Activated CD4-positive, alpha-beta T cell treated with anti-CD3 and anti-CD28 coated beads, Interleukin-2, amount 10 ng/mL, durations not matched to agents 7 days and 5 days (primary cell): ENCODE measurements around the gene FLACC1. TPM values are rescaled to one million over a fixed set of nuclear protein-coding genes. Genes with fewer than 3 reads are reported as not detected.

Experiments
- CTCF ChIA-PET: fragments of 350-600 bp; sonication (Branson Sonifier 250); formaldehyde crosslinking; loops from one replicate; lab custom pipeline; 2021; ENCODE audit warnings: antibody characterized with exemption; lab: Charles Lee
- POLR2A ChIA-PET: fragments of 350-600 bp; sonication (Branson Sonifier 250); formaldehyde crosslinking; loops from one replicate; lab custom pipeline; 2021; ENCODE audit warnings: antibody characterized with exemption; lab: Charles Lee
- DNase-seq: peaks from one replicate; pipeline ENCODE4 v3.0.0-alpha.2; 2020
- H3K27ac Mint-ChIP-seq: one replicate; pipeline ENCODE4 v1.8.0; 2021; ENCODE audit warnings: mild to moderate bottlenecking, moderate library complexity, mixed read lengths
- H3K27me3 Mint-ChIP-seq: one replicate; pipeline ENCODE4 v1.8.0; 2021; ENCODE audit warnings: mixed read lengths
- H3K36me3 Mint-ChIP-seq: one replicate; pipeline ENCODE4 v1.8.0; 2021; ENCODE audit warnings: low read depth, mixed read lengths
- H3K4me1 Mint-ChIP-seq: one replicate; pipeline ENCODE4 v1.8.0; 2021; ENCODE audit warnings: mixed read lengths
- H3K4me3 Mint-ChIP-seq: one replicate; pipeline ENCODE4 v1.8.0; 2021; ENCODE audit warnings: mild to moderate bottlenecking, moderate library complexity, mixed read lengths
- H3K9me3 Mint-ChIP-seq: one replicate; pipeline ENCODE4 v1.8.0; 2021; ENCODE audit warnings: mixed read lengths
- total RNA-seq, 2 experiments: library from RNA; stranded (reverse); gene quantifications; one replicate each; pipeline ENCODE4 v1.2.3, GENCODE V29; 2021

FLACC1 gene
- total RNA-seq, 2 experiments from 2014 or later, result 2.5 to 4.4 TPM

DNA sequence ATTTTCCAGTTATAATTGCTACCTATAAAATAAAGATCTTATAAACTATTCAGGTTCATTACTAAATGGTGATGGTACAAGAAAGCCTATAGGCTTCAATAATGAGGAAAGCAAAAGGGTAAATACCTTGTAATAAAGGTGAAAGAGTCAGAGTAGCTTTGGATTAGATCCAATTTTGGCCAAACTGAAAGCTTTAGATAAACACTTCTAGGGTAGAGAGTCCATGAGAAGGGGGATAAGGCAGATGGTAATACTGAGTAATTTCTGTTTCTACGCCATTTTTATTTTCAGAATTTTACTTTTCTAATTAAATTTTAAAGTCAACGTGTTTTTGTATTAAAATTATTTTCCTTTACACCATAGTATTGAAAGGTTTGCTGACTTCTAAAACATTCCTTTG is 87.4 kb downstream of the FLACC1 start:
- DNase-seq, result no peak
- Mint-ChIP-seq H3K4me3 (no peak overlapping the region), H3K36me3 (peaks cover 81% of the 10 kb centered on the region), H3K27ac (no peak overlapping the region), H3K4me1 (peaks cover 74% of the 10 kb centered on the region), H3K9me3 (no peaks in the 10 kb centered on the region), H3K27me3 (no peaks in the 10 kb centered on the region)
- POLR2A ChIA-PET, result no interaction called here
- CTCF ChIA-PET, result interaction anchor here (1.0 to 1.7 kb wide), 5 partner anchors 10 to 38 kb away, joined by 3 to 8 read pairs (median 3); no protein-coding TSS in a partner anchor

DNA sequence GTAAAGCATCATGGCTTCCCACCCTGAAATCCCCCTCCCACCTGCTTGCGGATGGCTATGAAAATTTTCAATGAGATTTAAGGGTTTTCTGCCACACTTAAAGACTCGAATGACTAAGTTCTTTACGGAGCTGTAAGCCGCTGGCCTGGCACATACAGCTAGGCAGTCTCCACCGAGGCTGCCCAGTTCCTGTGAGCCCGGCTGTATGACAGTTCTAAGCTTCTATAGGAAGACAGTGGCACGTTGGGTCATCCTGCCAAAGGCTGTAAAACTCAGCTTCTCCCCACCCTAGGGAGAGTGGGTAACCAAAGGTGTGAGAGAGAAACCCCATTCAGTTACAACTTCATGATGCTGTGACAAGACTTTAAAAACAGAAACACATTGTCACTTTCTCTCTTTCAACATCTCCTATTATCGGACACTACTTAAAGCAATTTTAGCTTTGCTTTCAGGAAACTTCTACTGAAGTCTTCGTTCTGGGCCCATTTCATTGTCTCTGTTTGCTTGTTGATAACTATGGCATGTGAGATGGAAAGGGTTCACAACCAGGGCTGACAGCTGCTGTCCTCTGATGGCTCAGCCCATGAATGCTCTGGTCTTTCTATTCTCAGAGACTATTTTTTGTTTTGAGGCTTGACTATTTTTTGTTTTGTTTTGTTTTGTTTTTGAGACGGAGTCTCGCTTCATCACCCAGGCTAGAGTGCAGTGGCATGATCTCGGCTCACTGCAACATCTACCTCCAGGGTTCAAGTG is 89.7 kb downstream of the FLACC1 start:
- POLR2A ChIA-PET, result interaction anchor here (0.6 to 0.8 kb wide), 3 partner anchors 14 to 180 kb away, joined by 3 to 4 read pairs (median 3); no protein-coding TSS in a partner anchor
- H3K4me1 Mint-ChIP-seq, result peaks cover 82% of the 10 kb centered on the region
- no peaks in the 10 kb centered on the region for H3K9me3 Mint-ChIP-seq
- H3K36me3 Mint-ChIP-seq, result peaks cover 75% of the 10 kb centered on the region
- H3K27me3 Mint-ChIP-seq, result no peaks in the 10 kb centered on the region
- DNase-seq, result no peak
- no peak overlapping the region for H3K4me3 Mint-ChIP-seq
- CTCF ChIA-PET, result interaction anchor here (0.9 to 2.5 kb wide), 5 partner anchors 13 to 97 kb away, joined by 3 to 13 read pairs (median 5); no protein-coding TSS in a partner anchor
- peak overlapping the region; percentile 43 for H3K27ac Mint-ChIP-seq

DNA sequence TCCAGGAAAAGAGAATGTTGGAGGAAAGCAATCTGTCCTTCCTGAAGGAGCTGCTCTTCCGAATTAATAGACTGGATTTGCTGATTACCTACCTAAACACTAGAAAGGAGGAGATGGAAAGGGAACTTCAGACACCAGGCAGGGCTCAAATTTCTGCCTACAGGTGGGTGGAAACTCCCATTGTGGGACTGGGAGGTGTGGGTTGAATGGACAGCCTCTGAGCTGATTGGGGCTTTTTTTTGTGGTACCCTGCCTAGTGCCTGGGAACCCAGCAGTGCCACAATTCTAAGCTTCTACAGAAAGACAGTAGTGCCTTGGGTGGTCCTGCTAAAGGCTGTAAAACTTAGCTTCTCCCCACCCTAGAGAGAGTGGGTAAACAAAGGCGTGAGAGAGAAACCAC is 90.5 kb downstream of the FLACC1 start:
- no peak overlapping the region for H3K4me3 Mint-ChIP-seq
- POLR2A ChIA-PET, result interaction anchor here (0.6 to 0.8 kb wide), 2 partner anchors 15 to 181 kb away, joined by 3 to 4 read pairs; no protein-coding TSS in a partner anchor
- H3K27me3 Mint-ChIP-seq, result no peaks in the 10 kb centered on the region
- peaks cover 72% of the 10 kb centered on the region for H3K36me3 Mint-ChIP-seq
- CTCF ChIA-PET, result interaction anchor here (0.6 to 2.5 kb wide), 7 partner anchors 8 to 124 kb away, joined by 3 to 13 read pairs (median 4); no protein-coding TSS in a partner anchor
- H3K27ac Mint-ChIP-seq, result peak overlapping the region; percentile 46
- DNase-seq, result no peak
- no peaks in the 10 kb centered on the region for H3K9me3 Mint-ChIP-seq
- H3K4me1 Mint-ChIP-seq, result peaks cover 76% of the 10 kb centered on the region

DNA sequence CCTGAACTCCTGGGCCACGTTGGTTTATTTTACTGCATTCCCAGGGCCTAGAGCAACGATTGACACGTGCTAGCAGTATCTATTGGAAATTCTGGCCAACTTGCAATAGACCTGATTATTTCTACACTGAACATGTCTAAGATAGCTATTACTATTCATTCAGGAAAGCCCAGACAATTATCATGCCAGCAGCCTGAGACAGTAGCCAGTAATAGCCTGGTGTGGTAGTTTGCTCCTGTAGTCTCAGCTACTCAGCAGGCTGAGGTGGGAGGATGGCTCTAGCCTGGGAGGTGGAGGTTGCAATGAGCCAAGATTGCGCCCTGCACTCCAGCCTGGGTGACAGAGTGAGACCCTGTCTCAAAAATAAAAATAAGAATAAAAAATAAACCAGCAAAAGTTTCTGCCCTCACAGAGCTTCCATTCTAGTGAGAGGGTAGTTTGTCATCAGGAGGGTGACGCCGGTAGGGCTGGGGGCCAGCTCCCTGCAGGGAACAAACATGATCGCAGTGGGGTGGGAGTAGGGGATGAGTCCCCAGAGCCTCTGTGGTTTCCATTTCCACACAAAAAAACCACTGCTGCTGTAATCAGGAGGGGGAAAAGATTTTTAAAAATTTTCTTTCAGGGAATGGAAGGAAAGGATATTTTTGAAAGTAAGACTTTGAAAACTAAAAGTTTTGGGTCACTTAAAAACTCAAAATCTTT is 92.5 kb downstream of the FLACC1 start:
- POLR2A ChIA-PET, result no interaction called here
- Mint-ChIP-seq H3K9me3 (no peaks in the 10 kb centered on the region), H3K36me3 (peaks cover 65% of the 10 kb centered on the region), H3K4me3 (peak overlapping the region; percentile 76), H3K27me3 (no peaks in the 10 kb centered on the region), H3K27ac (peak overlapping the region; percentile 84), H3K4me1 (peaks cover 66% of the 10 kb centered on the region)
- CTCF ChIA-PET, result interaction anchor here (0.8 to 2.3 kb wide), 4 partner anchors 15 to 34 kb away, joined by 3 to 9 read pairs (median 6); no protein-coding TSS in a partner anchor
- DNase-seq, result no peak

DNA sequence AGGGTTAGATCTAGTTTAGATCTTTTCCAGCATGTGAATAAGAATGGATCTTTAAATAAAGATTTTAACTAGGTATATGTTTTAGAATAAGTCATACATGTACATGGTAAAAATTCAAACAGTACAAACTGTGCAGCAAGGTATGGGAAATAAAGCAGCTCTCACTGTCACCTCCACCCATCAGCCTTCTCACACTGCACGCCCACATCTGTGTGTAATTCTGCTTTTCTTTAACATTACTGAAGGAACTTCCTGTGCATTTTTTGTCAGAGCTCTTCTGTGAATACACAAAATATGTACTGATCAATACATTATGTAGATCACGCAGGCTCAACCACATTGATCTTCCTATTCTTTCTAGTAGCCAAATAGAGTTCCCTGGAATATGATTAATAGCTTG is 93.4 kb downstream of the FLACC1 start:
- peak overlapping the region; percentile 76 for H3K4me3 Mint-ChIP-seq
- ChIA-PET POLR2A (no interaction called here), CTCF (interaction anchor here (0.8 to 2.3 kb wide), 4 partner anchors 15 to 362 kb away, joined by 3 to 9 read pairs (median 6); no protein-coding TSS in a partner anchor)
- DNase-seq, result peak; percentile 36
- H3K36me3 Mint-ChIP-seq, result peaks cover 57% of the 10 kb centered on the region
- H3K9me3 Mint-ChIP-seq, result no peaks in the 10 kb centered on the region
- H3K4me1 Mint-ChIP-seq, result peaks cover 65% of the 10 kb centered on the region
- H3K27ac Mint-ChIP-seq, result peak overlapping the region; percentile 84
- no peaks in the 10 kb centered on the region for H3K27me3 Mint-ChIP-seq

DNA sequence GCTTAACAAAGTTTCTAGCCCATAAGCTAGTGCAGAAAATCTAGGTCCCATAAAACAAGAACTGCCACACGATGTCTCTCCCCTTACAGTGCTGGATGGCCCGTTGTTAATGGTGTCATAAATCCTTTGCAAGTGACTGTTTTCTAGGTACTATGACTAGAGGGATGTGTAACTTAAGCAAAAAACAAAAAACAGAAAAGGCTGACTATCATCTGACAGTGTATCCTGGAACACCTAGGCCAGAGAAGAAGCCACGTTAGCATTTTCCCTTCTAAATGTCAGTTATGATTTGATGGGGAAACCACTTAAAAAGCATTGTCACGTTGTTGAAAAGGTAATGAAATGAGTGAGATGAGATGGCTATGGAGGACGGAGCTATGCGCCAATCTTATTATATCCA is 94.4 kb downstream of the FLACC1 start:
- peak; percentile 26 for DNase-seq
- H3K36me3 Mint-ChIP-seq, result peaks cover 53% of the 10 kb centered on the region
- peaks cover 69% of the 10 kb centered on the region for H3K4me1 Mint-ChIP-seq
- H3K4me3 Mint-ChIP-seq, result peak overlapping the region; percentile 76
- no peaks in the 10 kb centered on the region for H3K27me3 Mint-ChIP-seq
- peak overlapping the region; percentile 84 for H3K27ac Mint-ChIP-seq
- H3K9me3 Mint-ChIP-seq, result no peaks in the 10 kb centered on the region
- ChIA-PET CTCF (interaction anchor here (0.9 to 4.5 kb wide), 3 partner anchors 16 to 30 kb away, joined by 3 to 39 read pairs (median 4); no protein-coding TSS in a partner anchor), POLR2A (interaction anchor here (0.6 to 1.0 kb wide), 2 partner anchors 26 to 1976 kb away, joined by 3 to 8 read pairs; partner anchors contain the start of gene CYP20A1)

GRCh38 chr2:201261906-201262305 is 95.2 kb downstream of the FLACC1 start:
- Mint-ChIP-seq H3K4me3 (peak overlapping the region; percentile 95), H3K27ac (peak overlapping the region; percentile 95), H3K36me3 (peaks cover 46% of the 10 kb centered on the region), H3K4me1 (peaks cover 68% of the 10 kb centered on the region), H3K9me3 (no peaks in the 10 kb centered on the region), H3K27me3 (no peaks in the 10 kb centered on the region)
- no peak for DNase-seq
- ChIA-PET POLR2A (interaction anchor here (0.6 to 3.5 kb wide), 4 partner anchors 28 to 1977 kb away, joined by 3 to 40 read pairs (median 4); partner anchors contain the start of gene CYP20A1), CTCF (interaction anchor here (0.9 to 4.5 kb wide), 3 partner anchors 17 to 29 kb away, joined by 3 to 39 read pairs (median 4); no protein-coding TSS in a partner anchor)

DNA sequence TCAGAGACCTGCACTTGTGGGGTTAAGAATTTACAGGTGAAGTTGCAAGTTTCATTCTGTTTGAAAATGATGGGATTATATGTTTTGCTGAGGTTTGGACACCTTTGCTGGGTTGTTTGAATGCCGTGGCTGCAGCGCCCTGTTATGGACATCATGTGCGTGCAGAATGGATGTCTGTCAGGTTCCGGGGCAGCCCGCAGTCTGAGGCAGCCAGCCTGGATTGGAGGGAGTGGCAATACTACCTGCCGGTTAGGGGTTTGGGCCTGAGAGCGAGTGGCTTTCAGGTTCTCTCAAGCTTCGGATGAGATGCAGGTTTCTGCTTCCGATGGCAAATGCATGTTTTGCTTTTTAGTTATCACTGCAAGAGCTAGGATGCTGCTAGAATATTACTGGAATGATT is 95.7 kb downstream of the FLACC1 start:
- CTCF ChIA-PET, result interaction anchor here (1.5 to 4.5 kb wide), 2 partner anchors 18 to 29 kb away, joined by 4 to 39 read pairs; no protein-coding TSS in a partner anchor
- peak; percentile 80 for DNase-seq
- H3K9me3 Mint-ChIP-seq, result no peaks in the 10 kb centered on the region

DNA sequence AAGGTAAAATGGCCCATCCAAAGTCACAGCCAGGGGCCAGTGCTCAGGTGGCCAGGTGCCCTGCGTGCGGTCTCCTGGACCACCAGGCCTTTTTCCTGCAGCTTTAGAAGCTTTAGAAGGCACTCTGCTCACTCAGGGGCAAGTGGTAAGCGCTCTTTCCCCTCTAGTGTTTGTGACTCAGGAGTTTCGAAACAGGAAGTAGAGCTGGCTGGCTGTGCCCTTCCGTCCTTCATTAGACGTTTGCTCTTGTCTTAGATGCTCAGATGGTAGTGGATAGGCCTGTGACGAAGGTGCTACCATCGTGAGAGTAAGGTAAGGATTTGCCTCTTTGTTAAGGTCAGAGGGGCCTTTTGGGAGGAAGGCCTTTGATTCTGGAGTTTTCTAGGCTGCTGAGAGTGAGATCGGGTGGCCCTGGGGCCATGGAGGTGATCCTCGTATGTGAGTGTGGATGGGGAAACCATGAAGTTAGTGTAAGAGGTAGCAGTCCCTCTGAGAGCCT is 96.8 kb downstream of the FLACC1 start, which contains the start of gene CASP8:
Gene CASP8, plus strand, starts transcription at position 235 of the 499 bp plus-strand sequence. CDS start 5,951 bp downstream, outside the sequence.
- Mint-ChIP-seq H3K4me3 (peak within 1 kb of the TSS; percentile 95), H3K4me1 (peaks cover 67% of the 10 kb centered on the region), H3K27me3 (no peaks in the 10 kb centered on the region), H3K27ac (peak within 1 kb of the TSS; percentile 96), H3K36me3 (peaks cover 34% of the 10 kb centered on the region), H3K9me3 (no peaks in the 10 kb centered on the region)
- peak; percentile 78 for DNase-seq
- ChIA-PET POLR2A (interaction anchor here (1.0 to 3.5 kb wide), 2 partner anchors 22 to 27 kb away, joined by 5 to 40 read pairs; no protein-coding TSS in a partner anchor), CTCF (interaction anchor here (0.7 to 4.5 kb wide), 6 partner anchors 9 to 362 kb away, joined by 3 to 39 read pairs (median 4); no protein-coding TSS in a partner anchor)

More for the DNA sequence above, 95.7 kb downstream of the FLACC1 start:
- Mint-ChIP-seq H3K4me3 (peak overlapping the region; percentile 95), H3K4me1 (peaks cover 68% of the 10 kb centered on the region), H3K36me3 (peaks cover 44% of the 10 kb centered on the region), H3K27me3 (no peaks in the 10 kb centered on the region), H3K27ac (peak overlapping the region; percentile 95)
- POLR2A ChIA-PET, result interaction anchor here (0.6 to 3.5 kb wide), 3 partner anchors 28 to 372 kb away, joined by 3 to 40 read pairs (median 5); no protein-coding TSS in a partner anchor

DNA sequence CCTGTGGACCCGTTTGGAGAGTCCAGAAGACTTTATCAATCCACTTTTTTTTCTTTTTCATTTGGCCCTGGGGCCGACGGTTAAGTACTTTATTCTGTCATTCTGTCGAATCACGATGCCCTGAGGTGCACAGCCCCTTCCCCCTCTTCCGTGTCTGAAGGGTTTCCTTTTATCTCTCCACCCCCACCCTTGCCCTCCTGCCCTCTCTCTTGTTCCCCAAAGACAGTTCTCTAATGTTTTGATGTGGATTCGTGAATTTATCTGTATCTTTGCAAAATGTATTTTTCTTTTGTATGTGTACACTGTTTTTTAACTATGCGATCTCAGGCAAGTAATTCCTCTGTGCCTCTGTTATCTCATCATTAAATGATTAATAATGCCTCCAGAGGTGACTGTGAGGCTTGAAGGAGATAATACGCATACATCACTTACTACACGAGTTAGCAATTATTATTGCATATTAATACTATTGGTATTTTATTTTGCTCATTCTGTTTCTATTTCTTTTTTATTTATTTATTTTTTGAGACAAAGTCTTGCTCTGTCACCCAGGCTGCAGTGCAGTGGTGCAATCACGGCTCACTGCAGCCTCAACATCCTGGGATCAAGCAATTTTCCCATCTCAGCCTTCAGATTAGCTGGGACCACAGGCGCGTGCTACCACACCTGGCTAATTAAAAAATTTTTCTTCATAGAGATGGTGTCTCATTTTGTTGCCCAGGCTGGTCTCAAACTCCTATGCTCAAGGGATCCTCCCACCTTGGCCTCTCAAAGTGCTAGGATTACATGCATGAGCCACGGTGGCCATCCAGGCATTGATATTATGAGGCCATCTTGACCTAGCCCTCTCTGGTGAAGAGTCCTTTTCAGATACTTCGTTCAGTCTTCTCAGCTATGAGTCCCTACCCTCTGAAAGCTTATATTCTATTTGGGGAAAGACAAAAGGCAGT is 98.2 kb downstream of the FLACC1 start:
- ChIA-PET POLR2A (interaction anchor here (0.6 to 3.5 kb wide), 2 partner anchors 25 to 384 kb away, joined by 3 to 40 read pairs; partner anchors contain the start of gene TMEM237), CTCF (interaction anchor here (0.6 to 4.5 kb wide), 8 partner anchors 8 to 342 kb away, joined by 3 to 39 read pairs (median 4); no protein-coding TSS in a partner anchor)
- Mint-ChIP-seq H3K27me3 (no peaks in the 10 kb centered on the region), H3K4me3 (peak overlapping the region; percentile 80), H3K27ac (peak overlapping the region; percentile 96), H3K4me1 (peaks cover 69% of the 10 kb centered on the region), H3K36me3 (peaks cover 37% of the 10 kb centered on the region), H3K9me3 (no peaks in the 10 kb centered on the region)
- no peak for DNase-seq
